PC-3 (cell line): ENCODE results near the gene TEX54.
"Not testable (repeated sequence)": the region's sequence is repeated elsewhere in the genome, so short reads cannot be mapped to it uniquely, and the experiment has no call there.

Experiments used
- CTCF ChIP-seq: fragments of 300-600 bp; sonication (generic); conservative IDR thresholded peaks from 2 replicates; pipeline ENCODE4 v1.5.1; 2017; ENCODE audit warnings: antibody characterized with exemption, low read depth, mild to moderate bottlenecking, low read length
- EZH2 ChIP-seq: fragments of 300-600 bp; sonication (generic); IDR thresholded peaks from one replicate; pipeline ENCODE4 v1.6.1; 2017; ENCODE audit warnings: antibody characterized with exemption, mild to moderate bottlenecking, low read length; ENCODE audit not compliant: unreplicated experiment
- EZH2phosphoT487 ChIP-seq: fragments of 300-600 bp; sonication (generic); IDR thresholded peaks from 2 replicates; pipeline ENCODE4 v1.6.1; 2018; ENCODE audit warnings: mild to moderate bottlenecking, antibody characterized with exemption, low read length, borderline replicate concordance

GRCh38 chr11:62828130-62828529, 4.5 kb downstream of the TEX54 start:
- not testable (repeated sequence) for TF ChIP-seq CTCF, EZH2, EZH2phosphoT487
